GM04504 (cell line): ENCODE results near the gene RNF130.
"Not testable (repeated sequence)": the region's sequence is repeated elsewhere in the genome, so short reads cannot be mapped to it uniquely, and the experiment has no call there.

Experiments
- DNase-seq: peaks from one replicate; pipeline ENCODE4 v3.0.0-alpha.2; 2012; ENCODE audit warnings: low read depth

The RNF130 gene

GRCh38 chr5:179974246-179974945 is 97.2 kb downstream of the RNF130 start:
- no peak for DNase-seq

DNA sequence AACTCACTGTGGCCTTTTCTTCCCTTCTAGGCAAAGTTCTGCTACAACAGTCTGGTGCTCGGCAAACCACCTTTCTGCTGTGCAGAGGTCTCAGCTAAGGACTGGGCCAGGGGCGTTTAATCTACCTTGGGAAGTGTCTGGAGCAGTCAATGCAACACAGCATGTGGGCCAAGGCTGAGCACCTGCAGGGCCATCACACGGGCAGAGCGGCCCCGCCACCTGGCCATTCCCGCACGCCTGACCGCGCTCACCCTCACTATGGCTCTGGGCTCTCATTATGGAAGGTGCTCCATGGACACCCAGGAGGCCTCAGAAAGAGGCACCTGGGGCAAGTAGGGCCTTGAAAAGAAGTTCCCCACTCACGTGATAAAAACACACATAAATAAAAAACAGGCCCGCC is 98.2 kb downstream of the RNF130 start:
- DNase-seq, result no peak

GRCh38 chr5:179969110-179969509 is 102.4 kb downstream of the RNF130 start:
- DNase-seq, result no peak

DNA sequence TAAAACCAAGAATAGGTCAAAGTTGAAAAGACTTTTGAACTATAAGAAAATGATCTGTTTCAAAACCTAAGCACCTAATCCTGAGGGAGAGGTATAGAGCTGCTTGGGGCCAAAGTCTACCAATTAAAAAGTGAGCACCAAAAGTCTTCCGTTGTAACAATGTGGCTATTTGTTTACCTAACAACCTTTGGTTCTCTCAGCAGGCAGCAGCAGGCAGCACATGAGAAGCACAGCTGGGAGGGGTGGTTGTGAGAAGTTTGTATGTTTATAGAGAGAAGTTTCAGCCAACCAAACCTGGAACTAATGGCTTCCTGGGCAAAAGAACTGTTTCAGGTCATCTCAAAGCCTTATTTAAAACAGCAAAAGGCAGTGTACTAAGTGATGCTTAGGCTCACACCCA is 104.1 kb downstream of the RNF130 start:
- no peak for DNase-seq

GRCh38 chr5:179964015-179964414 is 107.5 kb downstream of the RNF130 start:
- DNase-seq, result no peak

- no peak for DNase-seq
Observed at GRCh38 chr5:179963375-179963774, 108.2 kb downstream of the RNF130 start.

DNA sequence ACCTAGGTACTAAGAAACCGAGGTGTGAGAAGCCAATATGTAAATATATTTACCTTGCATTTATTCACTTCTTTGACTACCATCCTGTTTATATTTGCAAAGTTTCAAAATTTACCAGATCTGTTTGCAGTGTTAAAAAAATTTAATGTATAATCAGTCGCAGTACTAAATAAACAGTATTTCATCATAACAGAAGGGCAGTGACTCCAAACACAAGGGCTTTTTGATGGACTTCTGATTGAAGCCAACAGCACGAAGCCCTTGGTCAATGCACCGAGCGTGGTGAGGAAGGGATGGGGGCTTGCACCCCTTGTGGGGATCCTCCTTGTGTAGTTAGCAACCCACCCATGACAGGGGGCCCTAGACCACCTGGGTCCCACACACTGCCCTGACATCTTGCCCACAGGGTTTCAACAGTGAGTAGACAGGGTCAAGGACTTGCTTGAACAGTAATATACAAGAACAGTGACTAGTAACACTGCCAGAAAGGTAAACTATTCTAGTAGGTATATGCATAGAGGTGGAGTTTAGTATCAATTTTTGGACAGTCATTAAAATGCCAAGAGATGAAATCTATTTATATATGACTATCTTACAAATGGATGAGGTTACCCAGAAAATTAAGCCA is 111.2 kb downstream of the RNF130 start:
- DNase-seq, result no peak

GRCh38 chr5:179959641-179960040 is 111.9 kb downstream of the RNF130 start:
- DNase-seq, result no peak

- not testable (repeated sequence) for DNase-seq
Observed at GRCh38 chr5:179959118-179959517, 112.4 kb downstream of the RNF130 start.

GRCh38 chr5:179955630-179956029 is 115.9 kb downstream of the RNF130 start:
- DNase-seq, result no peak

DNA sequence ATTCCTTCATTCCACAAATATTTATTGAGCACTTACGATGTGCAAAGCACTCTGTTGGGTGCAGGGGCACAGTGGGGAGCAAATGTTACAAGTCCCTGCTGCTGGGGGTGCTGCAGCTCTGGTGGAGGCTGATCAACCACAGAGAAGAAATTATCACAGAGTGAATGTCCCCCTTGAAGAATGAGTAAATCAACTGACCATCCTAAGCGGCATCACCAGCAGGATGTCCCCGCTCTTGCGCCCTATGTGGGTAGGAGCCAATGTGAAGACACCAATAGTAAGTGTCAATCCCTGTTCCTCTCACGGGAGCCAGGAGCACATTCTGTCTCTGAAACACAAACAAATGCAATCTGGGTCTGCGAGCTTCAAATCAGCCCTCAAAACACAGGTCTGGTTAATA is 116.5 kb downstream of the RNF130 start:
- DNase-seq, result no peak

DNA sequence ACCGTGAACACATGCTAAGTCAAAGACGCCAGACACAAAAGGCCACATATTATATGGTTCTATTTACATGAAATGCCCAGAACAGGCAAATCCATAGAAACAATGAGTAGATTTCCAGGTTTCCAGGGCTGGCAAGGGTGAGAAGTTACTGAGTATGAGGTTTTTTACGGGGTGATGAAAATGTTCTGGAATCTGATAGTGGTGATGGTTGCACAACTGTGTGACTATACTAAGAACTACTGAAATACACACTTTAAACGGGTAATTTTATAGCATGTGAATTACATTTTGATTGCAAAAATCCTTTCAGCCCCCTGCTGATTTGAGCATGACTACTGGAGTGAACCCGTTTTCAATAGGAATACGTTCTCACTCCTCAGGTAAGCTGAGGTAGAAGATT is 117.1 kb downstream of the RNF130 start:
- DNase-seq, result peak; percentile 32

- DNase-seq, result no peak
Observed at GRCh38 chr5:179953987-179954386, 117.6 kb downstream of the RNF130 start.

DNA sequence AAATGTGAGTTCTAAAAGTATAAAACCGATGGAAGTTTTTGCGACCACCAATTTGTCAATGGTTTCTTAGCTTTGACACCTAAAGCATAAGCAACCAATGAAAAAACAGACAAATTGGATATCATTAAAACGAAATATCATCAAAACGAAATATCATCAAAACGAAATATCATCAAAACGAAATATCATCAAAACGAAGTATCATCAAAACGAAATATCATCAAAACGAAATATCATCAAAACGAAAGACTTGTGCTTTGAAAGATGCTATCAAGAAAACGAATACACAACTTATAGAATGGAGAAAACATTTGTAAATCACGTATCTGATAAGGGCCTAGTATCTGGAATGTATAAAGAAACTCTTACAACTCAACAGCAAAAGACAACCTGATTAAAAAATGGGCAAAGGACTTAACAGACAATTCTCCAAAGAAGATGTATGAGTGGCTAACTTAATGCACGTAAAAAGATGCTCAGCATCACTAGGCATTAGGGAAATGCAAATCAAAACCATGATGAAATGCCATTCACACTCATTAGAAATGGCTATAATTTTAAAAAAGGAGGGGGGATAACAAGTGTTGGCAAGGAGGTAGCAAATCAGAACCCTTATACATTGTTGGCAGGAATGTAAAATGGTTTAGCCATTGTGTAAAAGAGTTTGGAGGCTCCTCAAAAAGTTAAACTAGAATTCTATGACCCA is 134.4 kb downstream of the RNF130 start:
- no peak for DNase-seq

DNA sequence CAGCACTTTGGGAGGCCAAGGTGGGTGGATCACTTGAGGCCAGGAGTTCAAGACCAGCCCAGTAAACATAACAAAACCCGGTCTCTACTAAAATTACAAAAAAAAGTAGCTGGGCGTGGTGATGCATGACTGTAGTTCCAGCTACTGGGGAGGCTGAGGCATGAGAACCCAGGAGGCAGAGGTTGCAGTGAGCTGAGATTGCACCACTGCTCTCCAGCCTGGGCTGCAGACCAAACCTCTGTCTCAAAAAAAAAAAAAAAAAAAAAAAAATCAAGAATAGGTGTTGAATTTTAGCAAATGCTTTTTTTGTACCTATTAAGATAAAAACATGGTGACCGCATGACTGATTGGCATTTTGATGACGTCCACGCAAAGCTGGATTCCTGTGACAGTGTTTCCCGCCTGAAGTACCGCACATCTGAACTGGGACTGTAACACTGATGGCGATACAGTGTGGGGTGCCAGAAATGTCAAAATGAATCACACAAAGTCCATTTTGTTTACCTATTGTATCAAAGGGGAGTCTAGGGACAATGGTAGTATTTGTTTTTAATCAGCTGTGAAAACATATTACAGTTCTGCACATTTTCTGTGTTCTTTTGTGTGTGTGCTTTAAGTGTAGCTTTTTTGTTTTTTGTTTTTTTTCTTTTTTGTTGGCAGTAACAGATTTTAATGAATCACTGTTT is 140.6 kb downstream of the RNF130 start:
- DNase-seq, result no peak

- no peak for DNase-seq
Observed at GRCh38 chr5:179927824-179928223, 143.7 kb downstream of the RNF130 start.

DNA sequence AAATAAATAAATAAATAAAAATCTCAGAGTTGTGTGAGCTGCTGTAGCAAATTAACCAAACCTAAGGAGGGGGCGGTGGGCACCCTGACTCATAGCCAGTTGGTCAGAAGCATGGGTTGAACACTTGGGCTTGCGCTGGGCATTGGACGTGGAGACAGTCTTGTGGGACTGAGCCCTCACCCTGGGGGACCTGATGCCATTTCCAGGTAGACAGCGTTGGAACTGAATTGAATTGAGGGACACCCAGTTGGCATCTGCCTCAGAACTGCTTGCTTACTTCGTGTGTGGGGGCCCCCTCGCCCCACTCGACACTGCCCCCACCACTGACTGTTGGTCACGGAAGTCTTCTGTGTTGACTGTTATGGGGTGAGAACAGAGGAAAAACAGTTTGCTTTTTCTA is 144.9 kb downstream of the RNF130 start:
- no peak for DNase-seq

DNA sequence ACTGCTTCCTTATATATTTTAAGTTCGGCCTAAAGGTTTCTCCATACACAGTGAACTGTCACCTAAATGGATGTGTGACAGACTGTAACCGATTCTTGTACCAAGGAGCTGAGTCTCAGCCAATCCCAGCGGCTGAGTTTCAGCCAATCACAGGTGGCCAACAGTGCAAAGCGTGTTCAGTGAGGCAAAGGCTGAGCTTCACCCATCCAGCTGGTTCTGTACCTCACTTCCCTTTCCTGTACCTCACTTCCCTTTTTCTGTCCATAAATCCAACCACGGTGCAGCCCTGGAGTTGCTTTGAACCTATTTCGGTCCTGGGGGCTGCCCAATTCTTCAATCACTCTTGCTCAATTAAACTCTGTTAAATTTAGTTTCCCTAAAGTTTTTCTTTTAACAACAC is 148.1 kb downstream of the RNF130 start:
- no peak for DNase-seq

DNA sequence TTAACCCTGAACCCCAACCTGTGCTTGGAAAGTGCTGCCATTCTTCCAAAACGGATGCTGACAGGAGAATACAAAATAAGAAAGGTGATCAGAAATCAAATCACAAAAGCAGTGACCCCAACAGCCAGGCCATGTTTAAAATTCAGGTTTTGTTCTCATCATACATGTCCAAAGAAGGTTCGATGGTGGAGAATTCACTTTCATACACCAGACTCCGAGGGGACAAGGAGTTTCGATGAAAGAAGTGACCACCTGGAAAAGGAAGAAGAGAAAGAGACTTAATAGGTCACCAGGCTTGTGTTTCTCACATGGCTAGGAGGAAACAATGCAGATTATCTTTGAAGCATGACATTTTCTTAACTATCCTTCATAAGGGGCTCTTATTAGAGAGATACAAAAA is 151.4 kb downstream of the RNF130 start:
- DNase-seq, result no peak

GRCh38 chr5:179919487-179920060 is 152.0 kb downstream of the RNF130 start:
- DNase-seq, result no peak

DNA sequence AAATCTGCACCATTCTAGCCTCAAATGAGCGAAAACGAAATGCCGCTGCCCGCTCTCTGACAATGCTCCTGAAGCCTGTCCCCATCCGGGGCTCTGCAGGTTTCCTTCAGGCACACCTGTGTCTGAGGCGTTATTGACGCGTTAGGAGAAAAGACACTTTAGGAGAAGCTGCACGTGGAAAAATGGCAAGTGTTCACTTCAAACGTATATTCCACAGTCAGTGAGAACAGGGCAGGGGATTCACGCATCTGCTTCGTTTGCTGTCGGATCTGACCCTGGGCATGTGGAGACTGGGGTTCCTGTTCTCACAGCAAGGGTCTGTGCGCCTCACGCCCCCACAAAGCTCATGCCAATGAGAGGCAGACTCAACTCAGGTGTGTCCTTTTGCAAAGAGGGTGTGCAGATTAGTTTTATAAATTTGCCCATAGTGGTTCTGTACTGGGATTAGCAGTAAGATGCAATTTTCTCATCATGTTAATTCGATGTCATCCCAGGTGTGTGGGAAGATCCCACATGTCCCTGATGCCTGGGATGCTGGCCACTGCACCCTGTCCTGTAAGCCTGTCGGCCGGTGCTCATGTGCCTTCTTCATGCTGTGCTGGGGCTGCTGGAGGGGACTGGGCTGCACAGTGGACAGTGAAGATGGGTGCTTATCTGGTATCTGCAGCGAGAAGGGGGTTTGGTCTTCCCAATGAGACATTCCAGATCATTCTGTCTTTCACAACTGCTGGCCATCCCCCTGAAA is 152.6 kb downstream of the RNF130 start:
- DNase-seq, result no peak

DNA sequence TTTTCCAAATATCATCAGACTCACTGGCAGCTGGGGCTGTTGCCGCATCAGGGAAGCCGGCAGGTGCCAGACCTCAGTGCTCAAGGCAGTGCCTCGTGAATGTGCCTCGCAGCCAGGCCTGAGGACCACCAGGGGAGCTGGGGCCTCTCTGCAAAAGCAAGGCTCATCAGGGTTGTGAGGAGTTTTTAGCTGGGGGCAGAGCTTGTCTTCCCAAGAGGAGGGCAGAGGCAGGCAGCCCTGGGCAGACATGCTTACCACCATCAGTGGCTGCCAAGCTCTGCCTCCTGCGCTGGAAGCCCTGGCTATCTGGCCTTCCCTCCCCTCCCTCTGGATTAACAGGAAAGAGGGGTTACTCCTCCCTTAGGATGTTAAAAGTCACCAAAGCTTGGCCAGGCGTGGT is 155.0 kb downstream of the RNF130 start:
- DNase-seq, result no peak
